PFSK-1 (cell line): Measurements from ENCODE around the gene TP53.

Experiments used
- FOXP2 ChIP-seq: optimal IDR thresholded peaks from 2 replicates; pipeline ENCODE3; 2011; ENCODE audit warnings: borderline replicate concordance, control low read depth, inconsistent platforms; ENCODE audit not compliant: insufficient read depth; ENCODE audit errors: extremely low read length, extremely low read depth
- POLR2AphosphoS5 ChIP-seq: IDR thresholded peaks from 2 replicates; pipeline ENCODE4 v1.6.1; 2012; ENCODE audit warnings: low read depth, mild to moderate bottlenecking, control low read depth, low read length, moderate library complexity
- REST ChIP-seq, 2 experiments: IDR thresholded peaks; 2 replicates each; pipeline versions ENCODE4 v1.6.1 to v1.8.0; 2011 to 2012; ENCODE audit warnings: low read depth in 2 of 2, low read length in 2 of 2, control low read depth in 1 of 2, inconsistent platforms in 1 of 2, mild to moderate bottlenecking in 1 of 2, moderate library complexity in 1 of 2; ENCODE audit not compliant: insufficient read depth in 1 of 2
- SIN3A ChIP-seq: IDR thresholded peaks from 2 replicates; pipeline ENCODE4 v1.6.1; 2012; ENCODE audit warnings: mild to moderate bottlenecking, low read length, moderate library complexity, borderline replicate concordance; ENCODE audit not compliant: insufficient read depth
- TAF1 ChIP-seq: IDR thresholded peaks from 2 replicates; pipeline ENCODE4 v1.6.1; 2012; ENCODE audit warnings: low read length, control low read depth, borderline replicate concordance; ENCODE audit not compliant: insufficient read depth

GRCh38 chr17:7636163-7636562, 51.1 kb downstream of the TP53 start:
- TF ChIP-seq REST (IDR thresholded peaks at IDR 0.05; ENCODE audit: insufficient read depth in 1 of 2, low read depth in 2 of 2, low read length in 2 of 2) (no peak), TAF1 (no peak), SIN3A (no peak), POLR2AphosphoS5 (no peak), FOXP2 (no peak)
